ENCODE data around the gene TXNDC11. TPM values are rescaled to one million over a fixed set of nuclear protein-coding genes. Genes with fewer than 3 reads are reported as not detected.

TXNDC11 gene
- total and polyA plus RNA-seq, 10 of the 15 experiments (the other 5 are each of a cell fraction or from before 2014, with no cell fraction given): 1.7 to 86.7 (median 54.4) TPM

- TF ChIP-seq ZBED1 (IDR thresholded peaks at IDR 0.05; ENCODE audit: borderline replicate concordance): no peak
- 0 out of 2 replicates have a peak, but pooled peaks have one; percentile 8 for TF ChIP-seq CBX5 (IDR thresholded peaks at IDR 0.05; ENCODE audit: low read depth)
- no peak for TF ChIP-seq ZBTB33 (IDR thresholded peaks at IDR 0.05)
- no peak for TF ChIP-seq ZNF592 (IDR thresholded peaks at IDR 0.05)
- no peak for TF ChIP-seq JUND (IDR thresholded peaks at IDR 0.05; ENCODE audit: low read depth, low read length)
- TF ChIP-seq CHD2 (IDR thresholded peaks at IDR 0.05; ENCODE audit: borderline replicate concordance, low read depth, low read length): no peak
- TF ChIP-seq CUX1 (IDR thresholded peaks at IDR 0.05; ENCODE audit: insufficient replicate concordance, low read depth, low read length): no peak
- no peak for TF ChIP-seq ATF2 (IDR thresholded peaks at IDR 0.05; ENCODE audit: low read length)
- no peak for TF ChIP-seq USF2 (IDR thresholded peaks at IDR 0.05; ENCODE audit: borderline replicate concordance, low read depth, low read length)
- TF ChIP-seq MTA3 (IDR thresholded peaks at IDR 0.05; ENCODE audit: borderline replicate concordance, low read length): 0 out of 2 replicates have a peak, but pooled peaks have one; percentile 5
- no peak for TF ChIP-seq HDAC6 (IDR thresholded peaks at IDR 0.05; ENCODE audit: unreplicated experiment)
- TF ChIP-seq RUNX3 (IDR thresholded peaks at IDR 0.05; ENCODE audit: low read length): no peak
- no peak for TF ChIP-seq ESRRA (IDR thresholded peaks at IDR 0.05; ENCODE audit: low read length)
- no peak for TF ChIP-seq PKNOX1 (IDR thresholded peaks at IDR 0.05)
Observed at GRCh38 chr16:11677451-11677951, 65.2 kb downstream of the TXNDC11 start (continued).
